Measurements from ENCODE around the gene GZMM.

DNA sequence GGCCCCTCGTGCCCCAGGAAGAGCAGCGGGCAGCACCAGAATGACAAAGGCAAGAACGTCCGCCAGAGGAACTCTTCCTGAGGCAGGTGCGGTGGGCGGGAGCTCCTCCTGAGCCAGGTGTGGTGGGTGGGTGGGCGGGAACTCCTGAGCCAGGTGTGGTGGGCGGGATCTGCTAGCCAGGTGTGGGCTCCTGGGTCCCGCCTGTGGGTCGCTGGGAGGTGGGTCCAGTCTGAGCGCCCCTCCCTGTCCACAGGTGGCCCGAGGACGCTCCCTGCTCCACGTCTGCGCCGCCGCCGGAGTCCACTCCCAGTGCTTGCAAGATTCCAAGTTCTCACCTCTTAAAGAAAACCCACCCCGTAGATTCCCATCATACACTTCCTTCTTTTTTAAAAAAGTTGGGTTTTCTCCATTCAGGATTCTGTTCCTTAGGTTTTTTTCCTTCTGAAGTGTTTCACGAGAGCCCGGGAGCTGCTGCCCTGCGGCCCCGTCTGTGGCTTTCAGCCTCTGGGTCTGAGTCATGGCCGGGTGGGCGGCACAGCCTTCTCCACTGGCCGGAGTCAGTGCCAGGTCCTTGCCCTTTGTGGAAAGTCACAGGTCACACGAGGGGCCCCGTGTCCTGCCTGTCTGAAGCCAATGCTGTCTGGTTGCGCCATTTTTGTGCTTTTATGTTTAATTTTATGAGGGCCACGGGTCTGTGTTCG, 38.8 kb downstream of the GZMM start:
- no peak for TF ChIP-seq JUND (CRISPR knock-in tag; IDR thresholded peaks at IDR 0.05)
- TF ChIP-seq, protein P1, sequence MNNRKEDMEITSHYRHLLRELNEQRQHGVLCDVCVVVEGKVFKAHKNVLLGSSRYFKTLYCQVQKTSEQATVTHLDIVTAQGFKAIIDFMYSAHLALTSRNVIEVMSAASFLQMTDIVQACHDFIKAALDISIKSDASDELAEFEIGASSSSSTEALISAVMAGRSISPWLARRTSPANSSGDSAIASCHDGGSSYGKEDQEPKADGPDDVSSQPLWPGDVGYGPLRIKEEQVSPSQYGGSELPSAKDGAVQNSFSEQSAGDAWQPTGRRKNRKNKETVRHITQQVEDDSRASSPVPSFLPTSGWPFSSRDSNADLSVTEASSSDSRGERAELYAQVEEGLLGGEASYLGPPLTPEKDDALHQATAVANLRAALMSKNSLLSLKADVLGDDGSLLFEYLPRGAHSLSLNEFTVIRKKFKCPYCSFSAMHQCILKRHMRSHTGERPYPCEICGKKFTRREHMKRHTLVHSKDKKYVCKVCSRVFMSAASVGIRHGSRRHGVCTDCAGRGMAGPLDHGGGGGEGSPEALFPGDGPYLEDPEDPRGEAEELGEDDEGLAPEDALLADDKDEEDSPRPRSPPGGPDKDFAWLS (CRISPR knock-in tag; IDR thresholded peaks at IDR 0.05; ENCODE audit: borderline replicate concordance) = no peak
- TF ChIP-seq RBAK (CRISPR knock-in tag; IDR thresholded peaks at IDR 0.05) = no peak
- TF ChIP-seq POLR2A (IDR thresholded peaks at IDR 0.05; ENCODE audit: insufficient read depth in 1 of 2, low read depth in 2 of 2, low read length in 2 of 2) = no peak
- TF ChIP-seq ATRX (CRISPR knock-in tag; IDR thresholded peaks at IDR 0.05; ENCODE audit: borderline replicate concordance) = no peak
- no peak for TF ChIP-seq YY1 (IDR thresholded peaks at IDR 0.05; ENCODE audit: insufficient read depth, insufficient replicate concordance, low read depth, low read length)

Data from HepG2 (cell line).